ENCODE results near the gene MRAP2.
A peak's percentile ranks its signal among the peaks of the same experiment; 100 is the strongest.
"Not testable (repeated sequence)": the region's sequence is repeated elsewhere in the genome, so short reads cannot be mapped to it uniquely, and the experiment has no call there.

Gene MRAP2

GRCh38 chr6:84074988-84075781 is 41.6 kb downstream of the MRAP2 start:
- peak; percentile 22 for DNase-seq (ENCODE audit: low spot score)

- DNase-seq (ENCODE audit: low spot score): no peak
Measured at GRCh38 chr6:84077645-84078044, 44.1 kb downstream of the MRAP2 start.

- no peak for DNase-seq (ENCODE audit: low spot score)
Measured at GRCh38 chr6:84078335-84078734, 44.8 kb downstream of the MRAP2 start.

- DNase-seq (ENCODE audit: low spot score): no peak
Measured at GRCh38 chr6:84081222-84081621, 47.6 kb downstream of the MRAP2 start.

- no peak for DNase-seq (ENCODE audit: low spot score)
Measured at GRCh38 chr6:84082689-84083265, 49.2 kb downstream of the MRAP2 start.

- not testable (repeated sequence) for DNase-seq (ENCODE audit: low spot score)
Measured at GRCh38 chr6:84084705-84085104, 51.1 kb downstream of the MRAP2 start.

- no peak for DNase-seq (ENCODE audit: low spot score)
Measured at GRCh38 chr6:84086056-84086455, 52.5 kb downstream of the MRAP2 start.

GRCh38 chr6:84086545-84087429 is 53.2 kb downstream of the MRAP2 start:
- no peak for DNase-seq (ENCODE audit: low spot score)

- DNase-seq (ENCODE audit: low spot score): no peak
Measured at GRCh38 chr6:84089081-84089480, 55.5 kb downstream of the MRAP2 start.

- no peak for DNase-seq (ENCODE audit: low spot score)
Measured at GRCh38 chr6:84089552-84089951, 56.0 kb downstream of the MRAP2 start.

GRCh38 chr6:84093441-84094435 is 60.2 kb downstream of the MRAP2 start:
- no peak for DNase-seq (ENCODE audit: low spot score)

GRCh38 chr6:84095156-84095555 is 61.6 kb downstream of the MRAP2 start:
- DNase-seq (ENCODE audit: low spot score): no peak

GRCh38 chr6:84103029-84103428 is 69.5 kb downstream of the MRAP2 start:
- DNase-seq (ENCODE audit: low spot score): peak; percentile 42

GRCh38 chr6:84105215-84105924 is 71.8 kb downstream of the MRAP2 start:
- not testable (repeated sequence) for DNase-seq (ENCODE audit: low spot score)

GRCh38 chr6:84107495-84107894 is 73.9 kb downstream of the MRAP2 start:
- DNase-seq (ENCODE audit: low spot score): no peak

- not testable (repeated sequence) for DNase-seq (ENCODE audit: low spot score)
Measured at GRCh38 chr6:84111351-84111750, 77.8 kb downstream of the MRAP2 start.

- not testable (repeated sequence) for DNase-seq (ENCODE audit: low spot score)
Measured at GRCh38 chr6:84114933-84115594, 81.5 kb downstream of the MRAP2 start.

- DNase-seq (ENCODE audit: low spot score): no peak
Measured at GRCh38 chr6:84118191-84118590, 84.6 kb downstream of the MRAP2 start.

- DNase-seq (ENCODE audit: low spot score): no peak
Measured at GRCh38 chr6:84119277-84119676, 85.7 kb downstream of the MRAP2 start.

GRCh38 chr6:84123186-84123585 is 89.6 kb downstream of the MRAP2 start:
- no peak for DNase-seq (ENCODE audit: low spot score)
